ENCODE measurements around the gene PAK3. TPM values are rescaled to one million over a fixed set of nuclear protein-coding genes. Genes with fewer than 3 reads are reported as not detected.
A peak's percentile ranks its signal among the peaks of the same experiment; 100 is the strongest.

The PAK3 gene
- total RNA-seq (2.1 and 3.3 TPM in 2 replicates), polyA plus RNA-seq (4.7 TPM in 2 replicates)

- Histone ChIP-seq H3K4me1 (ENCODE audit: low read depth) (no peaks in the 10 kb centered on the region), H3K27ac (no peak within 1 kb of the TSS), H3K4me3 (peak within 1 kb of the TSS; percentile 73), H3K36me3 (no peaks in the 10 kb centered on the region), H3K27me3 (peaks cover 23% of the 10 kb centered on the region), H3K9me3 (ENCODE audit: low read depth) (no peaks in the 10 kb centered on the region)
- no peak for TF ChIP-seq CTCF (IDR thresholded peaks at IDR 0.05; ENCODE audit: low read depth, low read length)
- peak; percentile 57 to 88 for DNase-seq (ENCODE audit: low read depth in 1 of 2, low spot score in 1 of 2)
Observed at GRCh38 chrX:111095974-111096895, at the start of gene PAK3. Gene PAK3, plus strand, starts transcription at chrX:111096191. Its CDS starts 26,913 bp downstream, at chrX:111123104.

- no peak overlapping the region for H3K4me3 ChIP-seq
- TF ChIP-seq CTCF (IDR thresholded peaks at IDR 0.05; ENCODE audit: low read depth, low read length), result no peak
- no peaks in the 10 kb centered on the region for H3K9me3 ChIP-seq (ENCODE audit: low read depth)
- H3K4me1 ChIP-seq (ENCODE audit: low read depth), result no peaks in the 10 kb centered on the region
- H3K27ac ChIP-seq, result no peak overlapping the region
- H3K27me3 ChIP-seq, result no peaks in the 10 kb centered on the region
- DNase-seq (ENCODE audit: low read depth in 1 of 2, low spot score in 1 of 2), result peak in 1 of 2 donors; percentile 14
- no peaks in the 10 kb centered on the region for H3K36me3 ChIP-seq
Observed at GRCh38 chrX:111047575-111047974, 48.4 kb upstream of the PAK3 start.

GRCh38 chrX:111052478-111052877, 43.5 kb upstream of the PAK3 start:
- TF ChIP-seq CTCF (IDR thresholded peaks at IDR 0.05; ENCODE audit: low read depth, low read length), result no peak
- Histone ChIP-seq H3K27me3 (no peaks in the 10 kb centered on the region), H3K4me3 (no peak overlapping the region), H3K36me3 (no peaks in the 10 kb centered on the region), H3K4me1 (ENCODE audit: low read depth) (no peaks in the 10 kb centered on the region), H3K27ac (no peak overlapping the region), H3K9me3 (ENCODE audit: low read depth) (no peaks in the 10 kb centered on the region)
- DNase-seq (ENCODE audit: low read depth in 1 of 2, low spot score in 1 of 2), result no peak

GRCh38 chrX:111071542-111072277, 24.3 kb upstream of the PAK3 start:
- DNase-seq (ENCODE audit: low read depth in 1 of 2, low spot score in 1 of 2), result no peak
- Histone ChIP-seq H3K9me3 (ENCODE audit: low read depth) (no peaks in the 10 kb centered on the region), H3K4me1 (ENCODE audit: low read depth) (no peaks in the 10 kb centered on the region)

More at GRCh38 chrX:111071542-111072277, 24.3 kb upstream of the PAK3 start:
- Histone ChIP-seq H3K4me3 (no peak overlapping the region), H3K27ac (no peak overlapping the region), H3K27me3 (no peaks in the 10 kb centered on the region), H3K36me3 (no peaks in the 10 kb centered on the region)
- TF ChIP-seq CTCF (IDR thresholded peaks at IDR 0.05; ENCODE audit: low read depth, low read length), result no peak

All from cardiac muscle cell (in vitro differentiated cells and primary cell).